Measurements from ENCODE around the gene SCARB1. TPM values are rescaled to one million over a fixed set of nuclear protein-coding genes. Genes with fewer than 3 reads are reported as not detected.
A peak's percentile ranks its signal among the peaks of the same experiment; 100 is the strongest.

The SCARB1 gene
- total RNA-seq, 1 experiment from 2014 or later = 38.0 TPM

DNA sequence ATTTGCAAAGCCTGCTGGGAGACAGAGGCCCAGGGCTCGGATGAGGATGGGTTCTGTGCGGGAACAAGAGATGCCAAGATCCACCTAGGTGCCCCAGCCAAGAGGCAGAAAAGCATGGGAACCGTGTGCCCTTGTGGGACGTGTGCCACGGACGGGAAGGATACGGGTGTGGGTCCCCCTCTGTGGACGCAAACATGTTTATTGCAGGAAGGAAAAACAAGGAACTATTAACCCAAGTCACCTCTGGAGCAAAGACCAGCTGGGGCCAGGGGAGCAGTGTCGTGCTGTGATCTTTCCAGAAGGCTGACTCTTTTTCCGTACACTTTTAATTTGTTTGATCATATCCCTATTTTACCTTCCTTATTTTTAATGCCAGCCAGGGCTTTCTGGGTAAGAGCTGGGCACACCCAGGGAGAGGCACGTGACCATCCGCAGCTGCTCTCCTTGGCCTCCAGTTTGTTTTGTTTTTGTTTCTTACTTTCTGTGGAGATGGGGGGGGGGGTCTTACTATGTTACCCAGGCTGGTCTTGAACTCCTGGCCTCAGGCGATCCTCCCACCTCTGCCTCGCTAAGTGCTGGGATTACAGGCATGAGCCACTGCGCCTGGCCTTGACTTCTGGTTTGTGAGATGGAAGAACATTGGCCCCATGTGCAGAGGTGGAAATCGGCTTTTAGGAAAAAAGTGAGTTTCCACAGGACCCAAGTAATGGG is 20.7 kb downstream of the SCARB1 start:
- DNase-seq (ENCODE audit: low read depth) = no peak

DNA sequence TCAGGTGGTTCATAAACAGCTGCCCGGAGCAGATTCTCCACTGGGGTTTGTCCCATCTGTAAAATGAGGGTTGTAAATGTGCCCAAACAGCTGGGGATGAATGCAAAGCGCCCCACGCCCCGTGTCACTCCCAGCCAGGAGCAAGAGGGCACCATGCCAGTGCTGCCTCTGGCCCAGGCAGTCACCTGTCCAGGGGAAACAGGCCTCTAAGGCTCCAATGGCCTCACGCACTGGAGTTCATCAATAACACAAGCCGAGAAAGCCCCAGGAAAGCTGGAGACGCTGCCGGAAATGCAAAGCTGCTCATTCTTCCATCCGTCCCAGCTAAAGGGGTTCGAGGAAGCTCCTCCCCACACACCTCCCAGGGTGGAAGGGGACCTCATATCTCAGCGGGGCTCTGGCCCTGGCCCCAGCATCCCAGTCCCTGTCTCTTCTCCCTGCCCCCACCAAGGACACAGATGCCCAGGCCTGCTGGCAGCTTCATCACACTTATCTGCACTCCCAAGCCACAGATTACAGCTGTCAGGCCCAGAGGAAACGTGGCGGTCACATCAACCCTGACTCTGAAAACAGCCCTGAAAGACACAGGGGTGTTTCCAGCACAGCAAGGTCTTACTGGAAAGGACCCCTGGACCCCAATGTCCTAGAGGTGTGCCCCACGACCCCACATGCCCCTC is 21.5 kb downstream of the SCARB1 start:
- DNase-seq (ENCODE audit: low read depth) = no peak

DNA sequence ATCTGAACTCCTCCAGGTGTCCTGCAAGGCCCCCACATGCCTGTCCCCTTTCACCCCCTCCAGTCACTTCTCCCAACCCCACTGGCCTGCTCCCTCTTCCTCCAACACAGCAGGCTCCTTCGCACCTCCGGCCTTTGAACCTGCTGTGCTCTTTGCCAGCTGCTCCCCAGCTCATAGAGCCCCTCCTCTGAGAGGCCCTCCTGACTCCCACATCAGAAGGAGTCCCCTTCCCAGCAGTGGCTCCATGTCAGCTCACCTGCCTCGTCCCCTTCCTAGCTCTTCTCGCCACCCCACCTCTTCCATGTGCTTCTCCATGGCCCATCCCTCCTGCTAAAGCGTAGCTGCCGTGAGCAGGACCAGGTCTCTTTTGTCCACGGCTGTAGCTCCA is 22.1 kb downstream of the SCARB1 start:
- no peak for DNase-seq (ENCODE audit: low read depth)

DNA sequence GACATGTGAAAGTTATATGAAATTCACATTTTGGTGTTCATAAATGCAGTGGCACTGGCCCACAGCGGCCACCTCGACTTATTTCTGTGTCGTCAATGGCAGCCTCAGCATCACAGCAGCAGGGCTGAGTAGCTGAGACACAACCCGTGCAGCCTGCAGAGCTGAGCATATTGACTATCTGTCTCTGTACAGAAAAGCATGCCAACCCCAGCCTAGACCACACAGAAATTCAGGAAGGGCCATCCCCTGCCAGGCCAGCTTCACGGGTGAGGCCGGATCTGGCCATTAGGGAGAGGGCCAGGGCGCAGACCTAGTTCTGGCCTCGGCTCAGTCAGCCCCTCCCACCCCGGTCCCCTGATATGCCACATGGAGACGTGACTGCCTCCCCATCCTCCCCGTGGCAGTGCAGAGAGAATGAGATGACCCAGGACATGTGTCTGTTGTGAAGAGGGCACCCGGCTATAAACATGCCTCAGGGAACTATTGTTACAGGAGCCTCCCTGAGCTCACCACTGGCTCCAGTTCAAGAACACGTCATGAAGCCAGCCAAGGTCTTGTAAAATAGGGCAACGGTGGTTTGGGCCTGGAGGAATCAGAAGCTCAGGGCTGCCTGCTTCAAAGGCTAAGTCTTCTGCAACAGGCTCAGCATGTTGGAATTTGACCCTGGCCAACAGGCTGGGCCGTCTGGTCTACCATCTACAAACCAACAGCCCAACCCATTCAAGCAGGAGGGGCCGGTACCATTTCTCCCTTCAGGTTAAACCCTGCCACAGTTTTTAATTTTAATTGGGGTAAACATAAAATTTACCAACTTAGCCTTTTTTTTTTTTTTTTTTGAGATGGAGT is 25.5 kb downstream of the SCARB1 start:
- DNase-seq (ENCODE audit: low read depth) = peak; percentile 100

DNA sequence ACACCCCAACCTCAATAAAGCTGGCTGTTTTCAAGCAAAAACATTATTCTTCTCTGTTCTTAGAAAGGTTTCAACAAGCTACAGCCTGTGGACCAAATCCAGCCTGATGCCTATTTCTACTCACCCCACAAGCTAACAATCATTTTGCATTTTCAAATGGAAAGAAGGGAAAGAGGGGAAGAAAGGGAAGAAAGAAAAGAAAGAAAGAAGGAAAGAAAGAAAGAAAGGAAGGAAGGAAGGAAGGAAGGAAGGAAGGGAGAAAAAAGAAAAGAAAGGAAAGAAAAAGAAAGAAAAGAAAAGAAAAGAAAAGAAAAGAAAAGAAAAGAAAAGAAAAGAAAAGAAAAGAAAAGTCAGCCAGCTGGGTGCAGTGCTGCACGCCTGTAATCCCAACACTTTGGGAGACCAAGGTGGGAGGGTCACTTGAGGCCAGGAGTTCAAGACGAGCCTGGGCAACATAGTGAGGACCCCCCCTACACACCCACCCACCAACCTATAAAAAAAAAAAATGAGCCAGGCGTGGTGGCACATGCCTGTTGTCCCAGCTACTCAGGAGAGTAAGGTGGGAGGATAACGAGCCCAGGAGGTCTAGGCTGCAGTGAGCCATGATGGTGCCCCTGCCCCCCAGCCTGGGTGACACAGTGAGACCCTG is 26.3 kb downstream of the SCARB1 start:
- DNase-seq (ENCODE audit: low read depth) = no peak

DNA sequence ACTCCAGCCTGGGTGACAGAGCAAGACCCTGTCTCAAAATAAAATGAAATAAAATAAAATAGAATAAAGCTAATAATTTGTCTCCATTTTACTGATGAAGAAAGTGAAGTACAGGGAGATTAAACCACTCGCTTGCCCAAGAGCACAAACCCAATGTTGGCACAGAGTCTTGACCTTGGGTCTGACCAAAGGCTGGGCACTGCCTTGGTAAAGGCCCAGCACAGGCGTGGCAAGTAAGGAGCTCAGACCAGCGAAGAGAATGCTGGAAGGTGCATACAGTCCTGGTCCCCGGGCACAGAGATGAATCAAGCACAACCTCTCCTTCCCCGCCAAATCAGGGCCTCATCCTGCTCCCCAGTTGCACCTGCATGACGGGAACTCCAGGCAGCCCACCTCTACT is 26.9 kb downstream of the SCARB1 start:
- DNase-seq (ENCODE audit: low read depth) = no peak

DNA sequence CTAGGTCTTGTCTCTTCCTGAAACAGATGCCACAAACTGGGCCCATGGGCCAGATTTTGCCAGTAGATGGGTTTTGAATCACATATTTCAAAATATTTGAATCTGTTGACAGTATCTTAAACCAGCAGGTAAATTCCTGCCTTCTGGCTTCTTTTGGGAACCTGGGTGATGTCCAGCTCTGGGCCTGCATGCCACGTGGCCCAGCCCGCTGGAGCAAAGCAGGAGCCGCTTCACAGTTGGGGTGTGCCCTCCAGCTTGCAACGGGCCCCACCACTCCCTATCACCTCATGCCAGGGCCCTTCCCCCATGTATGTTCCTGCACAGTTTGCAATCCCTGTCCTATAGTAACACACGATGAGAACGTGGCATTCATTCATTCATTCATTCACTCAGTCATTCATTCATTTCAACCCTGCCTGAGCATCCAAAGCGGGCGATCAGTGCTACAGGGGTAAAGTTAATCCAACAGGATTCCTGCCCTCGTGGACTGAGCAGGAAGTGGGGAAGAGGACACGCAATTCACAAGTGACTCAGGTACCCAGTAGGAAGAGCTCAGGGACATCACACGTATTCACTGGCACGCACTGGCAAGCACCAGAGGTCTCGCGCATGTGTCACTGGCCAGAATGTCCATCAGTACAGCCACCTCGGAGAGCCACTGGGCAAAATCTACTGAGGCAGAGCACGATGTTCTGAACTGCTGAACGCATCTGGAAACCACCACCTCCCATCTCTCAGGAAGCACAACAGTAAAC is 27.8 kb downstream of the SCARB1 start:
- peak; percentile 9 for DNase-seq (ENCODE audit: low read depth)

DNA sequence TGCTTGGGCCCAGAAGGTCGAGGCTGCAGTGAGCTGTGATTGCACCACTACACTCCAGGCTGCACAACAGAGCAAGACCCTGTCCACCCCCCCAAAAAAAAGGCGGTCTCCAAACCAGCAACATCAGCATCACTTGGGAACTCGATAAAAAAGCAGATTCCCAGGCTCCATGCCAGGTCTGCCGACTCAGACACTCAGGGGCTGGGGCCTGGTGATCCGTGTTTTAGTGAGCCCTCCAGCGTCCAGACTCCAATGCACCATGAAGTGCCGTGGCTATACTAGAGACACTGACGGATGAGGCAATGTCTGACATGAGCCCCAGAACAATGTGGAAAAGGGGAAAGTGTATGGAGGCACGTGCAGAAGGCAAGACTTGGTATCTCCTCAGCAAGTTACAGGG is 28.8 kb downstream of the SCARB1 start:
- DNase-seq (ENCODE audit: low read depth) = no peak

DNA sequence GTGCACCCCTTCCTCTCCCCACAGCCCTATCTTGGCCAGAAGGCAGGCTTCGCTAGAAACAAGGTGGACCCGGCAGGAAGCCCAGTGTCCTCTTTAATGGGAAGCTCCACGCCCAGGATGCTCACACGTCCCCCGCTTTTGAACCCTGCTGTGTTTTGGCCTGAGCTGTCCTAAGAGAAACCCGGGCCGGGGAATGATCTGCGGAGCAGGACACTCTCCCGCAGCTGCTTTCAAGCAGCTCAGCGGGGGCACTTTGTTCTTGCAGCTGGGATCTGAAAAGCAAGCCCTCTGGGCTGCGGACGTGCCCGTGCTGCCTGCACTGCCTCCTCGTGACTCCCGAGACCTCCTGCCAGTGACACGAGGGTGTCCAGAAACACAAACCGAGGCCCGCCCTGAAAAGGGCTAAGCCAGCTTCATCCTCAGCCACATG is 30.0 kb downstream of the SCARB1 start:
- DNase-seq (ENCODE audit: low read depth) = no peak

DNA sequence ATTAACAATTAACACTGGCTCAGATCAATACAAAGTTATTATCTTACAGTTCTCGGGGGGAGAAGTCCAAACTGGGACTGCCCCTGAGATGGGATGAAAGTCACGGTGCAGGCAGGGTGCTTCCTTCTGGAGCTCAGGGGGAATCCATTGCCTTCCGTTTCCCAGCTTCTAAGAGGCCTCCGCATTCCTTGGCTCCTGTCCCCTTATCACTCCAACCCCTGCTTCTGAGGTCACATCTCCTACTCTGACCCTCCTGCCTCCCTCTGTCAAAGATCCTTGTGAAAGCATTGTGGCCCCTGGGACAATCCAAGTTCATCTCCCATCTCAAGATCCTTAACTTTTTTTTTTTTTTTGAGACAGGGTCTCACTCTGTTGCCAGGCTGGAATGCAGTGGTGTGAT is 30.8 kb downstream of the SCARB1 start:
- no peak for DNase-seq (ENCODE audit: low read depth)

DNA sequence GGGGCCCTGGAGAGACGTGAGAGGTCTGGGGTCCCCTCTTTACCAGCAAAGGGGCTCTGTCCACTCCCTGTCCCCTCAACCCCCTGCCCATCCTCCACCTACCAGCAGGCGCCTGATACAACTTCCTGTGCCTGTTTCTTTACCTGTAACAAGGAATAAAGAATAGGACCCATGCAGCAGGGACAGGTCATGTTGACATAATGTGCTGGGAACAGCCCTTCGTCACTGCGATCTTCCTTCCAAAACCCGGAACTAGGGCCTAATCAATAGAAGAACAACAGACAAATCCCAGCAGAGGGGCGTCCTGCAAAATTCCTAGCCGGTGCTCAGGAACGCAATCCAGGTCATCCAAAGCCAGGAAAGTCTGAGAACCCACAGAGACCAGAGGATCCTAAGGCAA is 32.1 kb downstream of the SCARB1 start:
- DNase-seq (ENCODE audit: low read depth) = no peak

DNA sequence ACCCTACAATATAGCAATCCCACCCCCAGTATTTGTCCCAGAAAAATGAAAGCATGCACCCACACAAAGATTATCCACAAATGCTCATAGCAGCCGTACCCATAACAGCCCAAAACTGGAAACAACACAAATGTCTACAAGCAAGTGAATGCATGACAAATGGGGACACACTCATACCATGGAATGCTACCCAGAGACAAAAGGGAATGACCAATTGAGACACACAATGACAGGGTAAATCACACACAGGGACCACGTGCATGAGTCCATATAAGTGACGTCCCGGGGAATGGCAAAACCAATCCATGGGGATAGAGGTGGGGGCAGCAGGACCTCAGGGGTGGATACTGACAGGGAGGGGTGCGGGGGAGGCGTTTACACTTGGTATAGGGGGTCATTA is 33.4 kb downstream of the SCARB1 start:
- no peak for DNase-seq (ENCODE audit: low read depth)

DNA sequence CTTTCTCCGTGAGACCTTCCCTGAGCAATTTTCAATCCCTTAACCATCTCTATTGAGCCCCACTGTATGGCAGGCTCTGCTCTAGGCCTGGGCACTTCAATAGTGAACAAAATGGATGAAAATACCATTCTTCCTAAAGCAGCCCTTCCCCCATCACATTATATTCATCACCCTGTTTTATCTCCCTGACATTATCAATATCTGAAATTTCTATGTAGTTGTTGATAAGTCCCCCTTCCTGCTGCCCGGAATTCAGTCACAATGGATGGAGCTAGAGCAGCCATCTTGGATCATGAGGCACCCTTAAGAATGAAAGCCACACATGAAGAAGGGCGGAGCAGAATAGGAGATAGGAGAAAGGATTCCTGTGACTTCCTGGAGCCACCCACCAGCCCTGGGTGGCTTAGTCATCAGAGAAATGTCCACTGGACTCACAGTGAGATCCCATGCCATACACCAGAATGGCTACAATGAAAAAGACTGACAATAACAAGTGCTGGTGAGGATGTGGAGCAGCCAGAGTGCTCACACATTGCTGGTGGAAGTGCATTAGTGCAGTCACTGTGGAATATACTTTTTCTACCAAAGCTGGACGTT is 33.9 kb downstream of the SCARB1 start:
- DNase-seq (ENCODE audit: low read depth) = peak; percentile 24

DNA sequence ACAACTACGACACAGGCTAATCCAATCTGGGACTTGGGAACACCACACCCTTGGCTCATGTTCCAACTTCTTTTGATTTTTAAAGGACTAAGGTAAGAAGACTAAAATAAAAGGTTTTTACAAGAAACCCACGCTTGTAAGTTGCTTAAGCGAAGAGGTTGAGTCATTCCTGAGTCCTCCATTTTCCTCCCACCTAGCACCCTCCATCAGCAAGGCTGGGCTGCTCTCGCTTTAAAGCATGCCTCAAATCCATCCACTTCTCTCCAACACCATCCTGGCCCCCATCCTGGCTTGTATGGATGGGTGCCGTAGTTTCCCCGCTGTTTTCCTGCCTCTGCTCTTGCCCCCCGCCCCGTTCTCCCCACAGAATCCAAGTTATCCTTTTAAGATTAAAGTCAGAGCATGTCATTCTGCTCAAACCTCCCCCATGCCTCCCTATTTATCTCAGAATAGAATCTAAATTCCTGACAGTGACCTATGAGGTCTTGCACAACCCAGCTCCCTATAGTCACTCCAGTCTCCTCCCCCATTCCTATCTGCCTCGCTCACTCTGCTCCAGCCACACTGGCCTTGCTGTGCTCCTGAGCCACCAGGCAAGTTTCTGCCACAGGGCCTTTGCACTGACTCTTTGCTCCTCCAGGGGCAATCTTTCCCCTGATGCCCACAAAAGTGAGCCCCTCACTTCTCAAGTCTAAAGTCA is 34.5 kb downstream of the SCARB1 start:
- peak; percentile 91 for DNase-seq (ENCODE audit: low read depth)

DNA sequence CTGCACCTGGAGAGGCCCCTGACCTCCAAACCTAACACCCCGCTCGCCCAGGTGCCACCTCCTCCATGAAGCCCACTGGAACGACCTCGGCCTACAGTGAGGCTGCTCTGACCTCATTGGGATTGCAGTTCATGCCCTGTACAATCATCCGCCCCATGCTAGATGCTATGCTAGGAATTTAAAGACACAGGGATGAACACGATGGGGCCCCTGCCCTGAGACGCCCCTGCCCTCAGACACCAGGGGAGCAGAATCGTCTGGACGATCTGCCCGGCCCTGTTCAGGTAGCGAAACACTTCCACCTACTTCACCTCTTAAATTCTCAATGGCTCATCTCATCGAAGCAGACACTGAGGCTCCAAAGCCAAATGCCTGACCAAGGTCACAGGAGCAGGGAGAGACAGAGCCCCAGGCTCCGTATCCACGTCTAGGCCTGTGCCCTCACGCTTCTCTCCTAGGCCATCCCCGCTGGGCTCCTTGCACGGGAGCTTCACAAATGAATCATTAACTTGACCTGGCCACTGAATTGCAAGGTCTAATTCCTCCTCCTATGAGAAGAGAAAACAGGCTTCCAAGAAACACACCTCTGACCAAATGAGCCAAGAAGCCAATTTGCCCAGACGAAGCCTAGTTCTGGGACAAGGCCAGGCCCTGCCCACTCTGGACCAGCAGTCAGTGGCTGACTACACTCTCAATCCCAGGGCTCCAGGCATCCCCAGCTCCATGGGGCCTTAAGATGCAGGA is 35.2 kb downstream of the SCARB1 start:
- DNase-seq (ENCODE audit: low read depth) = peak; percentile 94

DNA sequence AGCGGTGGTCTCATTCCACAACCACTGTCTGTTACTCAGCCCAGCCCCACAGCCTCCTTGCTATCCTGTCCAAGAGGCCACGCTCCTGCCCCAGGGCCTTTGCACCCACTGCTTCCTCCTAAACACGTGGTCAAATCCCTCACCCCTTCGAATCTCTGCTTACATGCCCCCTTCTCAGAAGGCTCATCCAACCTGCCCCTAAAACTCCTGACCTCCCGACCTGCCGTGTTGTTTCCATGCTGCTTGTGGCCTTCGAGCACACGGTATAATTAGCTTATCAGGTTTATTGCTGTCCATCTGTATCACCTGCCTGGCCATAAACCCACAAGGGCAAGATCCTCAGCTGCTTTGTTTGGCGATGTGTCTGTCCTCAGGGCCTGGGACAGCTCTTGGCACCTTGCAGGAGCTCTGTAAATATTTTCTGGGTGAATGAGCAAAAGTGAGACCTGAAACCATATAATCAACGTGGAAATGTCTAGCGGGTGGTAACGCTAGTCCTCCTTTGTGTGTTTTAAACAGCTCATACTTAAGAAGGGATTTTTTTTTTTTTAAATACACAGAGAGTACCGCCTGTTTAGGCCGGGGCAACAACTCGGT is 36.0 kb downstream of the SCARB1 start:
- DNase-seq (ENCODE audit: low read depth) = peak; percentile 78

DNA sequence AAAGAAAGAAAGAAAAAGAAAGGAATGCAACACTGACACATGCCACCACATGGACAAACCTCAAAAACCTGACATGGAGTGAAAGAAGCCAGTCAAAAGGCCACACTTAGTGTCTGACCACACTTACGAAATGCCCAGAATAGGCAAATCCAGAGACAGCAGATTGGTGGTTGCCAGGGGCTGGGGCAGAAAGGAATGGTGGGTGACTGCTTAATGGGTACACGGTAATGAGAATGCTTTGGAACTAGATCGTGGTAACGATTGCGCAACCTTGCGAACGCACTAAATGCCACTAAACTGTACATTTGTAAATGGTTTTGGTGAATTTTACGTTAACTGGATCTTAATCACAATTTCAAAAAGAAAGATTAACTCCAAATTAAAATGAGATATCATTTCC is 39.5 kb downstream of the SCARB1 start:
- no peak for DNase-seq (ENCODE audit: low read depth)

DNA sequence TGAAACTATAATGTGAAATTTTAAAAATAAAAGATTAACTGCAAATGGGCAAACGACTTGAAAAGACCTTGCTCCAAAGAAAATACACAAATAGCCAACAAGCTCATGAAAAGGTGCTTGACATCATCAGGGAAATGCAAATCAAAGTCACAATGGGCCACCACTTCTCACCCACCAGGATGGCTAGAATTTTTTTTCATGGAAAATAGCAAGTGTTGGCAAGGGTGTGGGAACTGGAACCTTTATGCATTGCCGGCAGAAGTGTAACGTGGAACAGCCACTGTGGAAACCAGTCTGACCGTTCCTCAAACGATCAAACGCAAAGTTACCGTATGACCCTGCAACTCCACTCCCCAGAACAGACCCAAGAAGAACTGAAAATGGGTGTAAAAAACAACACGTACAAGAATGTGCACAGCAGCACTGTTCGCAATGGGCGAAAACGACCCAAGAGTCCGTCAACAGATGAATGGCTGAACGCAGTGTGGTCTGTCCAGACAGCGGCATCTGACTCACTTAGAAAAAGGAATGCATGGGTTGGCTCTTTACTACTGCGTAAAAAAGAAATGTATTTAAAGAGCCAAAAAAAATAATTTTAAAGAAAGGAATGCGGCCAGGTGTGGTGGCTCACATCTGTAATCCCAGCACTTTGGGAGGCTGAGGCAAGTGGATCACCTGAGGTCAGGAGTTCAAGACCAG is 40.2 kb downstream of the SCARB1 start:
- DNase-seq (ENCODE audit: low read depth) = no peak

DNA sequence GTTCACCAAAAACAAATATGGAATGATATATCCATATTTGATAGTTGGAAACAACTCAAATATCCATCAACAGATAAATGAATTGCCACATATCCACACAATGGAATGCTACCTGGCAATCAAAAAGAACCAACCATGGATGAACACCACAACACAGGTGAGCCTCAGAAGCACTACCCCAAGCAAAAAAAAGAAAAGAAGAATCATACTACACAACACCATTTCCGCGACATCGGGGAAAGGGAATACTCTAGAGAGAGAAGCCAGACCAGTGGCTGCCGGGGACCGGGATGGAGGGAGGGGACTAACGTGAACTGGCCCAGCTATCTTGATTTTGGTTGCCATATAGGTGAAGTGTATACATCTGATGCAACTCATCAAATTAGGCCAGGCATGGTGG is 41.4 kb downstream of the SCARB1 start:
- no peak for DNase-seq (ENCODE audit: low read depth)
